WTC11 (cell line): ENCODE measurements around the gene MESP1.

ENCODE experiments used
- ATF2 ChIP-seq: sonication (generic); formaldehyde crosslinking; IDR thresholded peaks from 2 replicates; pipeline ENCODE4 v1.8.1; 2022; ENCODE audit warnings: low read depth, missing genetic modification reagents, borderline replicate concordance
- CTCF ChIP-seq: fragments of 200-600 bp; IDR thresholded peaks from 2 replicates; pipeline ENCODE4 v1.8.0; 2022; ENCODE audit warnings: antibody characterized with exemption
- HMGXB4 ChIP-seq: sonication (generic); formaldehyde crosslinking; IDR thresholded peaks from 2 replicates; pipeline ENCODE4 v1.8.1; 2023; ENCODE audit warnings: mild to moderate bottlenecking, moderate library complexity, missing genetic modification reagents
- NFYB ChIP-seq: sonication (generic); formaldehyde crosslinking; conservative IDR thresholded peaks from 2 replicates; pipeline ENCODE4 v1.8.0; 2022; ENCODE audit warnings: low read depth, missing genetic modification reagents
- NR3C1 ChIP-seq: sonication (generic); formaldehyde crosslinking; conservative IDR thresholded peaks from 2 replicates; pipeline ENCODE4 v1.8.1; 2023; ENCODE audit warnings: low read depth, mild to moderate bottlenecking, missing genetic modification reagents
- OVOL2 ChIP-seq: fragments of 250-450 bp; sonication (Bioruptor Pico); IDR thresholded peaks from 2 replicates; pipeline ENCODE4 v1.9.0; 2021; ENCODE audit warnings: mild to moderate bottlenecking, borderline replicate concordance
- SP1 ChIP-seq: sonication (generic); formaldehyde crosslinking; conservative IDR thresholded peaks from 2 replicates; pipeline ENCODE4 v1.8.1; 2022; ENCODE audit warnings: missing genetic modification reagents
- ZBTB21 ChIP-seq: sonication (generic); formaldehyde crosslinking; IDR thresholded peaks from 2 replicates; pipeline ENCODE4 v1.8.1; 2023; ENCODE audit warnings: mild to moderate bottlenecking, missing genetic modification reagents, borderline replicate concordance

DNA sequence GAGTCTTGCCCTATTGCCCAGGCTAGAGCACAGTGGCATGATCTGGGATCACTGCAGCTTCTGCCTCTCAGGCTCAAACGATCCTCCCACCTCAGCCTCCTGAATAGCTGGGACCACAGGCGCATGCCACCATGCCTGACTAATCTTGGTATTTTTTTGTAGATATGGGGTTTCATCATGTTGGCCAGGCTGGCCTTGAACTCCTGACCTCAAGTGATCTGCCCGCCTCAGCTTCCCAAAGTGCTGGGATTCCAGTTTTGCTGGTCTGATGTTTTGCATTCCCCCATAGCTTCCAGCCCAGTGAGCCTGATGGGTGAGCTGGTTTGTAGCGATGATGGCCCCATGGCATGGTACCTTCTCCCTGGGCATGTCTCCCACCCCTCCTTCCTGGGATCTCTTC, 4.7 kb upstream of the MESP1 start:
- no peak for TF ChIP-seq CTCF
- TF ChIP-seq ZBTB21 (CRISPR knock-in tag), result no peak
- no peak for TF ChIP-seq NR3C1 (CRISPR knock-in tag)
- no peak for TF ChIP-seq SP1 (CRISPR knock-in tag)
- TF ChIP-seq HMGXB4 (CRISPR knock-in tag), result no peak
- no peak for TF ChIP-seq OVOL2 (CRISPR knock-in tag)
- TF ChIP-seq ATF2 (CRISPR knock-in tag), result no peak
- no peak for TF ChIP-seq NFYB (CRISPR knock-in tag)
